TTC549 (cell line): Measurements from ENCODE around the gene ACTN2.

ENCODE experiments used
- FAIRE-seq: peaks from 2 replicates; lab custom pipeline; 2012; peaks lifted over from hg19 to GRCh38; lab: Jason Lieb, UNC

Gene ACTN2

DNA sequence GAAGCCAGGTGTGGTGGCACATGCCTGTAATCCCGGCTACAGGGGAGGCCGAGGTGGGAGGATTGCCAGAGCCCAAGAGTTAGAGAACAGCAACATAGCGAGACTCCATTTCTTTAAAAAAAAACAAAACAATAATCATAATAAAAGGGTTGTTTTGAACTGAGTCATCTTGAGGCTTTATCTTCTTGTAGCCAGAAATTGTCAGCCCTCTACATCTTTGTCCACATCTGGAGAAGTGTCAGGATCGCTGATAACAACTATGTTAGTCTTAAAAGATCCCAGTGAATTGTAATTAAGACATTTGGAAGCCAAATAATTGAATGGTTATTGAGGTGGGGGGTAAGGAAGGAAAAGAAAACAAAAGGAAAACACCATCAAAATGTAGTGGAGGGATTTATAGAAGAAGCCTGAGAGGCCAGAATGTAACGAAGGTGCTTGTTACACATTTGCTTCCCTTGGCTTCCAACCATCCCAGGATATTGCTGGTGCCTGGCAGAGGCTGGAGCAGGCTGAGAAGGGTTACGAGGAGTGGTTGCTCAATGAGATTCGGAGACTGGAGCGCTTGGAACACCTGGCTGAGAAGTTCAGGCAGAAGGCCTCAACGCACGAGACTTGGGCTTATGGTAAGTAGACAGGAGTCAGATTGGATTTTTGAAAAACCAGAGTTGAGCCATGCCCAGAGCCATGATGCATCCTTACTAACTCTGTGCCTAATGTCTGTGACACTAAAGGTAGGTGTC lies 56.3 kb downstream of the ACTN2 start:
- FAIRE-seq: no peak

DNA sequence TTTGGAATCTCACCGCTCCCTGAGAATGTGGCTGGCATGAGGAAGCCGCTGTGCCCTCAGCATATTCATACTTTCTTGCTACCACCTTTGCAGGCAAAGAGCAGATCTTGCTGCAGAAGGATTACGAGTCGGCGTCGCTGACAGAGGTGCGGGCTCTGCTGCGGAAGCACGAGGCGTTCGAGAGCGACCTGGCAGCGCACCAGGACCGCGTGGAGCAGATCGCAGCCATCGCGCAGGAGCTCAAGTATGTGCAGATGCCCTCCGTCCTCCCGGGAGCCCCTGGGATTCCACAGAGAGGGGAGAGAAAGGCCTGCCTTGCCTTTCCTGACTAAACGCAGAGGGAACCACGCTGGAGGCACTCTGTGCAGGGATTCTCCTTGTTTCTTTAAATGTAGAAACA lies 58.2 kb downstream of the ACTN2 start:
- FAIRE-seq: no peak

GRCh38 chr1:236746785-236747184 lies 60.5 kb downstream of the ACTN2 start:
- FAIRE-seq: no peak

- FAIRE-seq: no peak
Measured at GRCh38 chr1:236747311-236747985, 61.1 kb downstream of the ACTN2 start.

GRCh38 chr1:236748268-236748870 lies 62.1 kb downstream of the ACTN2 start:
- no peak for FAIRE-seq

- no peak for FAIRE-seq
Measured at GRCh38 chr1:236750928-236751327, 64.6 kb downstream of the ACTN2 start.

- no peak for FAIRE-seq
Measured at GRCh38 chr1:236751385-236751784, 65.1 kb downstream of the ACTN2 start.

GRCh38 chr1:236751935-236752334 lies 65.6 kb downstream of the ACTN2 start:
- peak; percentile 11 for FAIRE-seq

DNA sequence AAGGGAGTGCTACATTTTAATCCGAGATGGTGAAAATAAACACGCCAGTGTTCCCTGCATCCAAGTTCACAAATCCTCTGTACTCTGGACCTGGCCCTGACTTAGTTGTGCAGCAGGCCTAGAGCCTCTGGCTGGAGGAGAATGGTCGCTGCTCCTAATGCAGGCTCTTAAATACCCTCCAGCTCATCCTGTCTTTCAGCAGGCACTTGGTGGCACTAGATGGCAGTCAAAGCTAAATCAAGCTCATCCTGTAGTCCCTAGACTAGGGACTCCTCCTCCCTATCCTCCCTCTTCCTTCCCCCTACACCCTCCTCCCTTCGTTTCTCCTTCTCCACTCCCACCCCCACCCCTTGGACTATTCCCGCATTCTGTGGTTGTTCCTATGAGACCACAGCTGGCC lies 67.2 kb downstream of the ACTN2 start:
- no peak for FAIRE-seq

DNA sequence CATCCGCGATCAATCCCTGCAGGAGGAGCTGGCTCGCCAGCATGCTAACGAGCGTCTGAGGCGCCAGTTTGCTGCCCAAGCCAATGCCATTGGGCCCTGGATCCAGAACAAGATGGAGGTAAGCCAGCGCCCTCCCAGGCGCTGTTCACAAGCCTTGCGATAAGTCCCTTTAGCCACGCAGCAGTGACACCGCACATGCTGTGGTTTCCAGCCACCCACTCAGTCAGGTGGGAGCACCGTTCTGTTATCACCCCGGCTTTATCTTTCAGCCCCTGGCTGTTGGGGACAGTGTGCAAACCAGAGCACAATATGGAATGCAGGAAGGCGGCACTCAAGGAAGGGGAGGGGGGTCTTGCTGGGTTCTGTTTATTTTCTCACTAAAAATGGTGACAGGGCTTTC lies 67.7 kb downstream of the ACTN2 start:
- FAIRE-seq: no peak

DNA sequence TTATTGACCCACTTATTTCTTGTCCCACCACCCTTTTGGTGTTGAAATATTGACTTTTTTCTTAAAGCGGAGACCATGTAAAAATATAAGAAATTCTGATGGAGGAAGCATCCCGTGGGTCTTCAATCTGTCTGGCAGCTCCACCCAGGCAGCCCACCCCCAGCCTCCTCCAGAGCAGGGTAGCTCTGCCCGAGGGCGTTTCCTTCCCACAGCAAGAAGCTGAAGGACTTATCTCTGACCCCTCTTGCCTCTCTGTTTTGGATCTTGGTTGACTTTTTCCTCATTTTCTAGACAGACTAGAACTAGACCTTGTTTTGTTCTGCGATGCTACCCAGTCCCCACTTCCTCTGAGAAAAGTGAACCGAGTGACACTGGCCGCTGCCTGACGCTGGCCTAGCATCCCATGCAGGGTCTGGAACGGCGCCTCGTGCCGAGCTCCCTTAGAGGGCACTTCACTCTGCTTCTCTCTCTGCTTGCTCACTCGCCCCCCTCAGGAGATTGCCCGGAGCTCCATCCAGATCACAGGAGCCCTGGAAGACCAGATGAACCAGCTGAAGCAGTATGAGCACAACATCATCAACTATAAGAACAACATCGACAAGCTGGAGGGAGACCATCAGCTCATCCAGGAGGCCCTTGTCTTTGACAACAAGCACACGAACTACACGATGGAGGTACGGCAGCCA lies 68.4 kb downstream of the ACTN2 start:
- no peak for FAIRE-seq

GRCh38 chr1:236757640-236758039 lies 71.3 kb downstream of the ACTN2 start:
- no peak for FAIRE-seq

DNA sequence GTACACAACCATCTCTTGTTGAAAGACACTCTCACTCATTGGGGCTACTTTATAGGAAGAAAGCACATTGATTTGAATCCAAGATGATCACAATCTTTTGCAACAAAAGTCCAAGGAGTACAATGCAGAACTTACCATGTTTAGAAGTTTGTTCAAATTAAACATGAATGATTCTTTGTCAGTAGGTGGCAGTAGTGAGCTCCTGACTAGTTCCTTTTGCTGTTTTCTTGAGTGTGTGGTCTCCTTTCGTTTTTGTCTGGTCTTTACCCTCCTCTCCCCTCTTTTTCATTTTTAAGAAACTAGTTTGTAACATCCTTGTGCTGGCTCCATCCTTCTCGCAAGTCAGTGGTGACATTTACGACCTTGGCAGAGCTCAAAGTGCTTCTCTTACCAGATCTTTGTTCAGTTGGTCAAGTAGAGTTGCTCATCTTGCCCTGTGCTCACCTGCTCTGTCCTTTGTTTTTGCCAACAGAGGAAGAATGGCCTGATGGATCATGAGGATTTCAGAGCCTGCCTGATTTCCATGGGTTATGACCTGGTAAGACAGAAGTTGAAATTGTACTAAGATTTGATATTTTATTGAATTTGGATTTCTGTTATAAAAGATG lies 73.1 kb downstream of the ACTN2 start:
- FAIRE-seq: peak; percentile 96

- no peak for FAIRE-seq
Measured at GRCh38 chr1:236760480-236760879, 74.2 kb downstream of the ACTN2 start.

- no peak for FAIRE-seq
Measured at GRCh38 chr1:236760986-236761385, 74.7 kb downstream of the ACTN2 start.

DNA sequence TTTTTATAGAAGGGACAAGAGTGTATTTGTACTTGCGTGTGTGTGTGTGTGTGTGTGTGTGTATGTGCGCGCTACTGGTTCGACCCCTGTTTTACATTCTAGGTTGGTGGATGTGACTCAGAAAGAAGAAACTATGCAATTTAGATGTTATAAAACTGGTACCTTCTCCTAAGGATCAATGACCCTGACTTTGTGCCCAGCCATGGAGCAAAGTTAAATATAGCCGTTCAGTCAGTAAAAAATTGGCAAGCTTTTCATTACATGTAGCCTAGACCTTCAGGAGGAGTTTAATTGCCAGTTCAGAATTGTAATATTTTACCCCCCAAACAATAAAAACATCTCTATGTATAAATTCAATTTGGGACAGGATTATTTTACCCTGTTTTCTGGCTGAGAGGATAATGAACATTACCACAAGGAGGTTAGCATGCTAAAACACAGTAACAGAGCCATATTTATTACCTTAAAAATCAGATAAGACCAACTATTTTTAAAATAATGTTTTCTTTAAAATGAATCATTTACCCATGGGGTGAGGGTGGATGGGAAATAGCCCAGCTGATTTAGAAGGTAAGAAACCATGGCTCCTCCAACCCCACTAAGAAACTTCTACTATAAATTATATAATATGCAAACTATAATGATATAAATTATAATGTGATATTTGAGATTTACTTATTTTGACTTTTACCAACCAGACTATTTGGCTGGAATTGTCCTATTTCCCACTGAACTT lies 75.3 kb downstream of the ACTN2 start:
- no peak for FAIRE-seq

DNA sequence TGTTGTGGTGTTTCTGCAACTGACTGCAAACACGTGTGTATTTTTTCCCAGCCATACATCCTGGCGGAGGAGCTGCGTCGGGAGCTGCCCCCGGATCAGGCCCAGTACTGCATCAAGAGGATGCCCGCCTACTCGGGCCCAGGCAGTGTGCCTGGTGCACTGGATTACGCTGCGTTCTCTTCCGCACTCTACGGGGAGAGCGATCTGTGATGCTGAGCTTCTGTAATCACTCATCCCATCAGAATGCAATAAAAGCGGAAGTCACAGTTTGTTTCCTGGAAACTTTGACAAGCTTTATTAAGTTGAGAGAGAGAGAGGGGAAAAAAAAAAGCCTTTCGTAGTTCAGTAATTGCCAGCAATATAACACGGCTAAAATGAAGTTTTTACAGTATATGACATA lies 76.1 kb downstream of the ACTN2 start:
- FAIRE-seq: no peak

- no peak for FAIRE-seq
Measured at GRCh38 chr1:236765831-236766230, 79.5 kb downstream of the ACTN2 start.

GRCh38 chr1:236766506-236766905 lies 80.2 kb downstream of the ACTN2 start:
- peak; percentile 33 for FAIRE-seq

DNA sequence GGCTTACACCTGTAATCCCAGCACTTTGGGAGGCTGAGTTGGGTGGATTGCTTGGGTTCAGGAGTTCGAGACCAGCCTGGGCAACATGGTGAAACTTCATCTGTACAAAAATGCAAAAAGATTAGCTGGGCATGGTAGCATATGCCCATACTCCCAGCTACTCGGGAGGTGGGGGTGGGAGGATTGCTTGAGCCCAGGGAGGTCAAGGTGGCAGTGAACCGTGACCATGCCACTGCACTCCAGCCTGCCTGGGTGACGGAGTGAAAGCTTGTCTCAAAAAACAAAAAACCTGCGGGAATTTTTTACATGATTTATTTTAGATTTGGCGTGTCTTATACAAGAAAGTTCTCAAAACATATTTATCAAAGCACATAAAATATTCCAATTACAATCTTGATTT lies 81.0 kb downstream of the ACTN2 start:
- FAIRE-seq: no peak

DNA sequence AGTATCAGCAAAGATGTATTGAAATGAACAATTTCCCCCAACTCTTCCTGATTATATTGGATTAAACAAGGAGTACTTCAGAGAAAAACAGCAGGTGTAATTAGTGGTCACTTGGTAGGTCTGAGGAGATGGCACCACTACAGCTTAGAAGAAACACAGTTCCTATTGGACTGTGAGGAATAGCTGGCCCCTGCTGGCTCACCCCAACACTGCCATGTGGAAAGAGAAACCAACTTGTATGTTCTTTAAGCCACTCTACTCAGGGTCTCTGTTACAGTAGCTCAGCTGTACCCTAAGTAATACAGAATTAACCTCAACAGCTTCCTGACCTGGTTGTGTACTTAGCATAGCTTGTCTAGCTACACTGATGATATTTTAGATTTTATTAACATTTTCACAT lies 82.3 kb downstream of the ACTN2 start:
- FAIRE-seq: no peak

GRCh38 chr1:236773919-236774318 lies 87.6 kb downstream of the ACTN2 start:
- FAIRE-seq: no peak
